ENCODE data around the gene CDX1. TPM values are rescaled to one million over a fixed set of nuclear protein-coding genes. Genes with fewer than 3 reads are reported as not detected.
A peak's percentile ranks its signal among the peaks of the same experiment; 100 is the strongest.

Gene CDX1
- polyA plus RNA-seq, 3 donors = not detected

DNA sequence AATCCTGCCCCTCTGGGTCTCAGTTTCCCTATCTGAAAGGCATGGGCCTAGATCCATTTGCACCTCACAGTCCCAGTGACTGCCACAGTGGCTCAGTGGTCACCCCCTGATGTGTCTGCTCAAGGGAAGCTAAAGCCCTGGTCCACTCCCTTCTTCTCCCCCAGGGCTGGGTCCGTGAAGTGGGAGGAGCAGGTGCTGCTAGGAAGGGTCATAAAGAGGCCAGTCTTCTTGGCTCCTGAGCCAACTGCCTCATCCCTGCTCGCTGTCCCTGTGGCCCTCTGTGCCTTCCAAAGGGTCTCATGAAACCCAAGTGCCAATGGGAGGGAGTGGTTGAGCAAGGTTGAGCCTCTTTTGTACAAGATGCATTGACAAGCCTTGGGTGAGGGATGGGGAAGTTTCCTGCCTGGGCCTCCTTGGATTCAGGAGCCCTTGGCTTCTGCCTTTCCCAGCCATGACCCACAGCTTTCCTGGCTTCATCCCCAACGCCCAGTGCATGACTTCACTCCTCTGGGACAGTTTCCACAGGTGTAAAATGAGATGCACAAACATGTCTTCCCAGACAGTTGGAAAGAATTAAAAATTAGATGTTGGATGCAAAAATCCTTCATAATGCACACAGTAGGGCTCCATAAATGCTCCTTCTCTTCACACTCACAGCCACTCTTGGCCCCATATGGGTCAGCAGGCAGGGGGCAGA lies 21.7 kb downstream of the CDX1 start:
- Mint-ChIP-seq H3K36me3 (no peaks in the 10 kb centered on the region), H3K27me3 (ENCODE audit: low read depth in 3 of 3) (peaks cover 34 to 51% (median 50%) of the 10 kb centered on the region in 3 donors), H3K4me3 (peak overlapping the region in 1 of 2 donors; percentile 35), H3K27ac (no peak overlapping the region), H3K4me1 (peaks cover 34% of the 10 kb centered on the region), H3K9me3 (peaks cover 0 to 3% (median 0%) of the 10 kb centered on the region in 7 donors)
- no peak overlapping the region for H2AFZ ChIP-seq (ENCODE audit: insufficient read depth, low read depth, low read length, poor library complexity, severe bottlenecking)
- peaks cover 24 to 45% of the 10 kb centered on the region in 2 donors for H3K27me3 ChIP-seq (ENCODE audit: control insufficient read depth in 2 of 2, insufficient read depth in 2 of 2, low read length in 2 of 2)
- no peaks in the 10 kb centered on the region for H4K20me1 ChIP-seq (ENCODE audit: insufficient read depth, low read length)
- TF ChIP-seq, protein P1, sequence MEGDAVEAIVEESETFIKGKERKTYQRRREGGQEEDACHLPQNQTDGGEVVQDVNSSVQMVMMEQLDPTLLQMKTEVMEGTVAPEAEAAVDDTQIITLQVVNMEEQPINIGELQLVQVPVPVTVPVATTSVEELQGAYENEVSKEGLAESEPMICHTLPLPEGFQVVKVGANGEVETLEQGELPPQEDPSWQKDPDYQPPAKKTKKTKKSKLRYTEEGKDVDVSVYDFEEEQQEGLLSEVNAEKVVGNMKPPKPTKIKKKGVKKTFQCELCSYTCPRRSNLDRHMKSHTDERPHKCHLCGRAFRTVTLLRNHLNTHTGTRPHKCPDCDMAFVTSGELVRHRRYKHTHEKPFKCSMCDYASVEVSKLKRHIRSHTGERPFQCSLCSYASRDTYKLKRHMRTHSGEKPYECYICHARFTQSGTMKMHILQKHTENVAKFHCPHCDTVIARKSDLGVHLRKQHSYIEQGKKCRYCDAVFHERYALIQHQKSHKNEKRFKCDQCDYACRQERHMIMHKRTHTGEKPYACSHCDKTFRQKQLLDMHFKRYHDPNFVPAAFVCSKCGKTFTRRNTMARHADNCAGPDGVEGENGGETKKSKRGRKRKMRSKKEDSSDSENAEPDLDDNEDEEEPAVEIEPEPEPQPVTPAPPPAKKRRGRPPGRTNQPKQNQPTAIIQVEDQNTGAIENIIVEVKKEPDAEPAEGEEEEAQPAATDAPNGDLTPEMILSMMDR (IDR thresholded peaks at IDR 0.05) = no peak
- H3K9ac ChIP-seq (ENCODE audit: insufficient read depth, low read length, poor library complexity, severe bottlenecking) = no peak overlapping the region
- no peak overlapping the region for H3K4me3 ChIP-seq (replicated peaks in 1 of 3; ENCODE audit: low read depth in 2 of 3, low read length in 3 of 3)
- WGBS (ENCODE audit: insufficient coverage) = 88% methylated on average over 1 of the region's 3 CpGs
- no peak overlapping the region for H3K27ac ChIP-seq (ENCODE audit: low read depth in 1 of 2, low read length in 2 of 2)
- no peaks in the 10 kb centered on the region for H3K36me3 ChIP-seq (replicated peaks in 1 of 2; ENCODE audit: control insufficient read depth in 1 of 2, insufficient read depth in 2 of 2, low read length in 2 of 2)
- DNase-seq = no peak
- no peaks in the 10 kb centered on the region for H3K9me3 ChIP-seq (replicated peaks in 1 of 2; ENCODE audit: control insufficient read depth in 1 of 2, insufficient read depth in 1 of 2, low read length in 2 of 2)
- H3K79me2 ChIP-seq (ENCODE audit: insufficient read depth, low read length) = no peaks in the 10 kb centered on the region
- no peak overlapping the region for H3K4me2 ChIP-seq (replicated peaks; ENCODE audit: extremely low read depth, low read length, poor library complexity, severe bottlenecking)
- intact Hi-C loops (cut with micrococcal nuclease) = no loop called here
- H3K4me1 ChIP-seq (ENCODE audit: control insufficient read depth in 1 of 2, insufficient read depth in 2 of 2, low read length in 2 of 2) = peaks cover 25% of the 10 kb centered on the region in 2 donors

DNA sequence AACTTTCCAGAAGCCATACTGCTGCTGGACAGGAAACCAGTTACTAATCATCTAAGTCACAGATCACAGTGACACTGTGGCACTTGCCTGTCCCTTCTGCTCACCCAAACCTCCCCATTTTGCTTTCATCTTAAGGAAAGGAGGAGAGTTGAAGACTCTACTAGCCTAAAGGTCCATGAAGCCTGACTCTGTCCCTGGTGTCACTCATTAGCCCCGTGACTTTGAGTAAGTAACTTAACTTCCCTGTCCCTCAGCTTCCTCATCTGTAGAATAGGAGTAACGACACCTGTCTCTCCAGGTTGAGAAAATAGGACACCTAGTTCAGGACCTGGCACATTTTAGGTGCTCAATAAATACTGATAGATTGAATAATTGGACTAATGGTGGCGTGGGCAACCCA lies 22.7 kb downstream of the CDX1 start:
- Histone ChIP-seq H3K9me3 (replicated peaks in 1 of 2; ENCODE audit: control insufficient read depth in 1 of 2, insufficient read depth in 1 of 2, low read length in 2 of 2) (no peaks in the 10 kb centered on the region), H2AFZ (ENCODE audit: insufficient read depth, low read depth, low read length, poor library complexity, severe bottlenecking) (no peak overlapping the region), H3K27ac (ENCODE audit: low read depth in 1 of 2, low read length in 2 of 2) (no peak overlapping the region), H3K4me1 (ENCODE audit: control insufficient read depth in 1 of 2, insufficient read depth in 2 of 2, low read length in 2 of 2) (peaks cover 25% of the 10 kb centered on the region in 2 donors), H3K27me3 (ENCODE audit: control insufficient read depth in 2 of 2, insufficient read depth in 2 of 2, low read length in 2 of 2) (peaks cover 24 to 46% of the 10 kb centered on the region in 2 donors), H3K4me3 (replicated peaks in 1 of 3; ENCODE audit: low read depth in 2 of 3, low read length in 3 of 3) (no peak overlapping the region), H3K4me2 (replicated peaks; ENCODE audit: extremely low read depth, low read length, poor library complexity, severe bottlenecking) (no peak overlapping the region), H3K79me2 (ENCODE audit: insufficient read depth, low read length) (no peaks in the 10 kb centered on the region), H4K20me1 (ENCODE audit: insufficient read depth, low read length) (no peaks in the 10 kb centered on the region), H3K36me3 (replicated peaks in 1 of 2; ENCODE audit: control insufficient read depth in 1 of 2, insufficient read depth in 2 of 2, low read length in 2 of 2) (no peaks in the 10 kb centered on the region), H3K9ac (ENCODE audit: insufficient read depth, low read length, poor library complexity, severe bottlenecking) (no peak overlapping the region)
- H3K4me3 Mint-ChIP-seq = peak overlapping the region in 1 of 2 donors; percentile 70
- peaks cover 34% of the 10 kb centered on the region for H3K4me1 Mint-ChIP-seq
- peaks cover 34 to 53% (median 50%) of the 10 kb centered on the region in 3 donors for H3K27me3 Mint-ChIP-seq (ENCODE audit: low read depth in 3 of 3)
- H3K27ac Mint-ChIP-seq = peak overlapping the region in 2 of 7 donors; percentile 60 to 61
- peaks cover 0 to 3% (median 0%) of the 10 kb centered on the region in 7 donors for H3K9me3 Mint-ChIP-seq
- no peaks in the 10 kb centered on the region for H3K36me3 Mint-ChIP-seq
- intact Hi-C loops (cut with micrococcal nuclease) = no loop called here
- no CpG with 5 or more reads among the region's 3 CpGs for WGBS (ENCODE audit: insufficient coverage)
- TF ChIP-seq, protein P1 (IDR thresholded peaks at IDR 0.05) = no peak
- DNase-seq = peak; percentile 3 to 59 (median 4)
